IMR-90 (cell line): ENCODE results near the gene PSAPL1.

Experiments
- BHLHE40 ChIP-seq: fragments of 150-350 bp; IDR thresholded peaks from 2 replicates; pipeline ENCODE4 v1.6.1; 2016; ENCODE audit warnings: mild to moderate bottlenecking, low read depth, low read length
- CEBPB ChIP-seq: IDR thresholded peaks from 2 replicates; pipeline ENCODE4 v1.6.1; 2012; ENCODE audit warnings: low read depth, low read length, improper control_type of control experiment
- CTCF ChIP-seq: conservative IDR thresholded peaks from 2 replicates; pipeline ENCODE4 v1.5.1; 2012; ENCODE audit warnings: mild to moderate bottlenecking, low read depth, low read length, improper control_type of control experiment
- ELK1 ChIP-seq: fragments of 150-350 bp; IDR thresholded peaks from 2 replicates; pipeline ENCODE4 v1.6.1; 2016; ENCODE audit warnings: low read depth, mild to moderate bottlenecking, low read length, moderate library complexity, borderline replicate concordance
- MAFK ChIP-seq: IDR thresholded peaks from 2 replicates; pipeline ENCODE4 v1.6.1; 2012; ENCODE audit warnings: low read depth, low read length, improper control_type of control experiment
- MAZ ChIP-seq: IDR thresholded peaks from 2 replicates; pipeline ENCODE4 v1.6.1; 2012; ENCODE audit warnings: low read depth, mild to moderate bottlenecking, low read length, improper control_type of control experiment, moderate library complexity, borderline replicate concordance
- MXI1 ChIP-seq: IDR thresholded peaks from 2 replicates; pipeline ENCODE4 v1.6.1; 2012; ENCODE audit warnings: low read depth, mild to moderate bottlenecking, low read length, moderate library complexity, borderline replicate concordance
- POLR2A ChIP-seq: IDR thresholded peaks from 2 replicates; pipeline ENCODE4 v1.6.1; 2012; ENCODE audit warnings: mild to moderate bottlenecking, low read depth, low read length
- RAD21 ChIP-seq: IDR thresholded peaks from 2 replicates; pipeline ENCODE4 v1.6.1; 2012; ENCODE audit warnings: low read length, improper control_type of control experiment
- RCOR1 ChIP-seq: IDR thresholded peaks from 2 replicates; pipeline ENCODE4 v1.6.1; 2012; ENCODE audit warnings: mild to moderate bottlenecking, low read length, improper control_type of control experiment; ENCODE audit not compliant: insufficient replicate concordance
- SMC3 ChIP-seq: fragments of 150-350 bp; IDR thresholded peaks from 2 replicates; pipeline ENCODE4 v1.6.1; 2016; ENCODE audit warnings: low read depth, mild to moderate bottlenecking, antibody characterized with exemption, low read length, moderate library complexity
- USF2 ChIP-seq: fragments of 150-350 bp; IDR thresholded peaks from 2 replicates; pipeline ENCODE4 v1.6.1; 2017; ENCODE audit warnings: mild to moderate bottlenecking, antibody characterized with exemption, low read length, low read depth

- no peak for TF ChIP-seq MAZ
- no peak for TF ChIP-seq CTCF
- TF ChIP-seq RAD21 = no peak
- TF ChIP-seq CEBPB = no peak
- no peak for TF ChIP-seq SMC3
- TF ChIP-seq POLR2A = no peak
- no peak for TF ChIP-seq MXI1
- no peak for TF ChIP-seq RCOR1
- TF ChIP-seq BHLHE40 = no peak
- no peak for TF ChIP-seq USF2
- no peak for TF ChIP-seq MAFK
- no peak for TF ChIP-seq ELK1
Measured at GRCh38 chr4:7403001-7403400, 31.7 kb downstream of the PSAPL1 start.
